Ishikawa (cell line): ENCODE measurements around the gene SMC1A.
A peak's percentile ranks its signal among the peaks of the same experiment; 100 is the strongest.

Experiments
- CEBPB ChIP-seq: IDR thresholded peaks from 2 replicates; pipeline ENCODE4 v1.6.1; 2012
- CREB1 ChIP-seq: IDR thresholded peaks from 2 replicates; pipeline ENCODE4 v1.6.1; 2012; ENCODE audit warnings: low read depth
- EGR1 ChIP-seq: IDR thresholded peaks from 2 replicates; pipeline ENCODE4 v1.6.1; 2012
- EP300 ChIP-seq: IDR thresholded peaks from 2 replicates; pipeline ENCODE4 v1.6.1; 2012; ENCODE audit warnings: borderline replicate concordance
- FOXM1 ChIP-seq: IDR thresholded peaks from 2 replicates; pipeline ENCODE4 v1.6.1; 2012; ENCODE audit warnings: low read depth, borderline replicate concordance
- MAX ChIP-seq: IDR thresholded peaks from 2 replicates; pipeline ENCODE4 v1.6.1; 2012
- NFIC ChIP-seq: IDR thresholded peaks from 2 replicates; pipeline ENCODE4 v1.6.1; 2012
- RAD21 ChIP-seq: IDR thresholded peaks from 2 replicates; pipeline ENCODE4 v1.6.1; 2012; ENCODE audit warnings: low read depth
- TAF1 ChIP-seq: IDR thresholded peaks from 2 replicates; pipeline ENCODE4 v1.6.1; 2012; ENCODE audit warnings: low read depth, mild to moderate bottlenecking
- TCF12 ChIP-seq: IDR thresholded peaks from 2 replicates; pipeline ENCODE4 v1.6.1; 2012; ENCODE audit warnings: low read depth
- TEAD4 ChIP-seq: IDR thresholded peaks from 2 replicates; pipeline ENCODE4 v1.6.1; 2012
- YY1 ChIP-seq: IDR thresholded peaks from 2 replicates; pipeline ENCODE4 v1.6.1; 2012; ENCODE audit warnings: low read depth
- ZBTB7A ChIP-seq: IDR thresholded peaks from 2 replicates; pipeline ENCODE4 v1.6.1; 2012; ENCODE audit warnings: low read depth
- TF ChIP-seq, protein P1 (sequence below): IDR thresholded peaks from 2 replicates; pipeline ENCODE4 v1.6.1; 2012; ENCODE audit warnings: low read depth, mild to moderate bottlenecking
- TF ChIP-seq, protein P2 (sequence below): IDR thresholded peaks from 2 replicates; pipeline ENCODE4 v1.6.1; 2012

Gene SMC1A

DNA sequence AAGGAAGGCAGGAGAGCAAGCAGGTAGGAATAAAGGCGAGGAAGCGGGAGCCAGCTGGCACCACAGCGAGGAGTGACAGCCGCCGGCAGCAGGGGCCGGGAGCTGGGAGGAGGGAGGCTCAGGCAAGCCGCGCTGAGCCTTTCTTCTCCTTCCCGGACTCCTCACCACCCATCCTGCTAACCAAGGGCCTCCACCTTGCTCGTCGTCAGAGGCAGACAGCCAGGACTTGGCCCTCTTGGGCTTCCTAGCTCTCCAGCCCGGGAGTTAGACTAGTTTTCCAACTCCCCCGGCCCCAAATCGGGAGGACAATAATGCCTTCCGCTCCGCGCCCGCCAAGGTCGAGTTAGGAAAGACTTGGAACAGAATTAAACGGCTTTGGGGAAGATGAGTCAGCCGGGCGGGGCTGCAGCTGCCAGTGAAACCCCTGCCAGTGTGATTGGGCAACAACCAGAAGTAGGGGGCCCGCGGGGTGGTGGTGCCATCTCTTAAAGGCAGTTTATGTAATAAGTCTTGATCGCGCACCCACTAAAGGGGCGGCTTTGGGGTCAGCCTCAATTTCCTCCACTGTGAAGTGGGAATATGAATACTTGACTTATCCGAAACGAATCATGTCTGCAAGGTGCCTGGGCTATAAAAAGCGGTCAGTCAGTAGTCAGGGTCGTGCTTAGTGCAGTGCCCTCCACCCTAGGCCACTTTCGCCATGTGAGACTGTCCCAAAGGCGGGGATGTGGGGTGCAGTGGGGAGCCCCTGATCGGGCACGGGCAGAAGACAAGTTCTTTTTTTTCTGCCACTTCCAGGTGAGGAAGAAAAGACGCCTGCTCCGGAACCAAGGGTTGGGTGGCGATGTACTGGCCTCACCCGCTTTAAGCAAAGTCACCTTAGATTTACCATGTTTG, 18.4 kb upstream of the SMC1A start:
- no peak for TF ChIP-seq EP300
- 0 out of 2 replicates have a peak, but pooled peaks have one; percentile 14 for TF ChIP-seq CEBPB

DNA sequence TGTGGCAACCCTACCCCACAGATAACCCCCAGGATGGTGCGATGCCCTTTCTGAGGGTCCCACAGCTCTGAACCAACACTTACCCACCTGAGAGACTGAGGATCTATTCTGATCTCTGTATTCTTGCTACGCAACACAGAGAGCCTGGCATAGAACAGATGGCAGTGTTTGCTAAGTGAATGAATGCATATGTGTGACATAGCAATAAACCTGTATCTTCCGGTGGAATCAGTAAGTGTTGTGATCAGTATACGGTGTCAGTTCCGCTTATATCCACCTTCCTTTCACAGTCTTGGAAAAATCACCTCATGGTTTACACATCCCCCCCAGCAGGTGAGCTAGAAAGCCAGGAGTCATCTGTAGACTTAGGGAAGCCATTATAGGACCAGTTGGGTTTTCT, 17.6 kb upstream of the SMC1A start:
- TF ChIP-seq ZBTB7A (no peak), TCF12 (no peak), FOXM1 (no peak), RAD21 (no peak), CEBPB (no peak), TEAD4 (no peak), EP300 (no peak), CREB1 (no peak), TAF1 (no peak), EGR1 (no peak), YY1 (no peak), MAX (no peak), NFIC (no peak)
- TF ChIP-seq, protein P1, sequence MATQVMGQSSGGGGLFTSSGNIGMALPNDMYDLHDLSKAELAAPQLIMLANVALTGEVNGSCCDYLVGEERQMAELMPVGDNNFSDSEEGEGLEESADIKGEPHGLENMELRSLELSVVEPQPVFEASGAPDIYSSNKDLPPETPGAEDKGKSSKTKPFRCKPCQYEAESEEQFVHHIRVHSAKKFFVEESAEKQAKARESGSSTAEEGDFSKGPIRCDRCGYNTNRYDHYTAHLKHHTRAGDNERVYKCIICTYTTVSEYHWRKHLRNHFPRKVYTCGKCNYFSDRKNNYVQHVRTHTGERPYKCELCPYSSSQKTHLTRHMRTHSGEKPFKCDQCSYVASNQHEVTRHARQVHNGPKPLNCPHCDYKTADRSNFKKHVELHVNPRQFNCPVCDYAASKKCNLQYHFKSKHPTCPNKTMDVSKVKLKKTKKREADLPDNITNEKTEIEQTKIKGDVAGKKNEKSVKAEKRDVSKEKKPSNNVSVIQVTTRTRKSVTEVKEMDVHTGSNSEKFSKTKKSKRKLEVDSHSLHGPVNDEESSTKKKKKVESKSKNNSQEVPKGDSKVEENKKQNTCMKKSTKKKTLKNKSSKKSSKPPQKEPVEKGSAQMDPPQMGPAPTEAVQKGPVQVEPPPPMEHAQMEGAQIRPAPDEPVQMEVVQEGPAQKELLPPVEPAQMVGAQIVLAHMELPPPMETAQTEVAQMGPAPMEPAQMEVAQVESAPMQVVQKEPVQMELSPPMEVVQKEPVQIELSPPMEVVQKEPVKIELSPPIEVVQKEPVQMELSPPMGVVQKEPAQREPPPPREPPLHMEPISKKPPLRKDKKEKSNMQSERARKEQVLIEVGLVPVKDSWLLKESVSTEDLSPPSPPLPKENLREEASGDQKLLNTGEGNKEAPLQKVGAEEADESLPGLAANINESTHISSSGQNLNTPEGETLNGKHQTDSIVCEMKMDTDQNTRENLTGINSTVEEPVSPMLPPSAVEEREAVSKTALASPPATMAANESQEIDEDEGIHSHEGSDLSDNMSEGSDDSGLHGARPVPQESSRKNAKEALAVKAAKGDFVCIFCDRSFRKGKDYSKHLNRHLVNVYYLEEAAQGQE, result no peak
- TF ChIP-seq, protein P2, sequence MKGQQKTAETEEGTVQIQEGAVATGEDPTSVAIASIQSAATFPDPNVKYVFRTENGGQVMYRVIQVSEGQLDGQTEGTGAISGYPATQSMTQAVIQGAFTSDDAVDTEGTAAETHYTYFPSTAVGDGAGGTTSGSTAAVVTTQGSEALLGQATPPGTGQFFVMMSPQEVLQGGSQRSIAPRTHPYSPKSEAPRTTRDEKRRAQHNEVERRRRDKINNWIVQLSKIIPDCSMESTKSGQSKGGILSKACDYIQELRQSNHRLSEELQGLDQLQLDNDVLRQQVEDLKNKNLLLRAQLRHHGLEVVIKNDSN, result no peak

DNA sequence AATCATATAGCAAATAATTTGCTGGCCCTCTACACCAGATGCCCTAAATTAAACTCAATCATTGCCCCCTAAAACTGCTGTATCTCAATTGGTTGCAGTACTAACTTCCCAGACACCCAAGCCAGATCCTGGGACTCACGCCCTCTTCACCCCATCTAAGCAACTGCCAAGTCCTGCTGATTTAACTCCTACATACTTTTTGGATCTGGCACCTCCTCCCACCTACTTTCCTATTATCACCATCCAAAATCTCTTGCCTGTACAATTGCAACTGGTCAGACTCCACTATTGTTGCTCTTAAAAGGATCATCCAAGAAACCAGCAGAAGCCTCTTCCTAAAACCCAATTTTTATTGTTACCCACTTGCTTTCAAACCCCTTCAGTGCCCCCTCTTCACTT, 16.4 kb upstream of the SMC1A start:
- TF ChIP-seq TCF12 (no peak), CEBPB (no peak), TAF1 (no peak), TEAD4 (no peak)

DNA sequence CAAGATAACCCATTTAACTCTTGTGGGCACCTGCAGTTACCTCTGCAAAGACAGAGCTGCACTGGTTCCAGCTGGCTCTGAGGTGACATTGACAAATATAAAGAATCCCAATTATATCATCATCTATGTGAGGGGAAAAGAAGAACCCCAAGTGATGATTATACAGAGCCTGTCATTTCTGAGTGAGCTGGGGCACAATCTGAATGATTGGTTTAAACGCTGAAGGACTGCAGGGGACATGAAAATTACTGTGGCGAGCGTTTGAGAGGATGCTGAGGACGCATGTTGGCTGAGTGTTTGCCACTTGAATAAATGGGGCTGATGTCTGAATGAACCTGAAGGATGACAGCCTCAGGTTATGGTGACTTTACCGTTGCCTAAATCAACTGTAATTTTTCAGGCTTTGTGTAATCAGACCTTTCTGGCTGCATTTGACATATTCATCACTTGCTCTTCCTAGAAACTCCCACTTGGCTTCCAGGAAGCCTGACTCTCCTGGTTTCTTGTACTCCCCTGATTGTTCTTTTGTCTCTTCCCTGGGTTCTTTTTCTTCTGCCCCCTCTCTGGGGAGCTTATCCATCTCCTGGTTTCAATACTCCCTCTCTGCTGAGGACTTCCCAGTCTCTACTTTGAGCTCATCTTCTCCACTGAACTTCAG, 15.8 kb upstream of the SMC1A start:
- TF ChIP-seq, protein P2, result no peak
- no peak for TF ChIP-seq TEAD4

GRCh38 chrX:53437206-53437605, 14.8 kb upstream of the SMC1A start:
- no peak for TF ChIP-seq YY1
- TF ChIP-seq CREB1, result no peak
- no peak for TF ChIP-seq MAX
- TF ChIP-seq ZBTB7A, result no peak
- TF ChIP-seq, protein P2, result no peak
- TF ChIP-seq EP300, result no peak
- TF ChIP-seq CEBPB, result no peak
- TF ChIP-seq, protein P1, result no peak
- TF ChIP-seq TAF1, result no peak
- TF ChIP-seq FOXM1, result no peak
- TF ChIP-seq RAD21, result no peak
- TF ChIP-seq TCF12, result no peak
- no peak for TF ChIP-seq NFIC
- no peak for TF ChIP-seq TEAD4
- TF ChIP-seq EGR1, result no peak

DNA sequence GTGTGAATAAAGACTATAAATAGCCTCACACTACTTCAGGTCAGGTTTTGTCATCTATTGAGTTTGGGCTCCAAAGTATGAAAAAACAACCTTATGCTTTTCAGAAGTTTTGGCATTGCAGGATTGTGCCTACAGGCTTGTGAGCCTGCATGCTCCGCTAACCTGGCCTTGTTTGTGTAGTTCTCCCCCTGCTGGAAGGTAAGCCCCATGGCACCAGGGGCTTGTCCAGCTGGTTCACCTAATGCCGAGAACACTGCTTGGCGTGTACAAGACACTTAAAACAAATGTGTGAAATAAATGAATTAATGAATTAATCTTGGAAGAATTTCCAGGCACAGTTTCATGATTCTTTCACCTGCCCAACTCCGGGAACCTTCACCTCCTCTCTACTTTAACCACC, 13.5 kb upstream of the SMC1A start:
- TF ChIP-seq, protein P2, result no peak
- peak; percentile 58 for TF ChIP-seq RAD21
